GM19452 (cell line): ENCODE results near the gene PSMA5.
"Not testable (repeated sequence)": the region's sequence is repeated elsewhere in the genome, so short reads cannot be mapped to it uniquely, and the experiment has no call there.

Experiments used
- ATAC-seq: cut with Tn5 transposase; IDR thresholded peaks from one replicate; pipeline ENCODE4 v1.9.1; 2021; ENCODE audit not compliant: unreplicated experiment

The PSMA5 gene

DNA sequence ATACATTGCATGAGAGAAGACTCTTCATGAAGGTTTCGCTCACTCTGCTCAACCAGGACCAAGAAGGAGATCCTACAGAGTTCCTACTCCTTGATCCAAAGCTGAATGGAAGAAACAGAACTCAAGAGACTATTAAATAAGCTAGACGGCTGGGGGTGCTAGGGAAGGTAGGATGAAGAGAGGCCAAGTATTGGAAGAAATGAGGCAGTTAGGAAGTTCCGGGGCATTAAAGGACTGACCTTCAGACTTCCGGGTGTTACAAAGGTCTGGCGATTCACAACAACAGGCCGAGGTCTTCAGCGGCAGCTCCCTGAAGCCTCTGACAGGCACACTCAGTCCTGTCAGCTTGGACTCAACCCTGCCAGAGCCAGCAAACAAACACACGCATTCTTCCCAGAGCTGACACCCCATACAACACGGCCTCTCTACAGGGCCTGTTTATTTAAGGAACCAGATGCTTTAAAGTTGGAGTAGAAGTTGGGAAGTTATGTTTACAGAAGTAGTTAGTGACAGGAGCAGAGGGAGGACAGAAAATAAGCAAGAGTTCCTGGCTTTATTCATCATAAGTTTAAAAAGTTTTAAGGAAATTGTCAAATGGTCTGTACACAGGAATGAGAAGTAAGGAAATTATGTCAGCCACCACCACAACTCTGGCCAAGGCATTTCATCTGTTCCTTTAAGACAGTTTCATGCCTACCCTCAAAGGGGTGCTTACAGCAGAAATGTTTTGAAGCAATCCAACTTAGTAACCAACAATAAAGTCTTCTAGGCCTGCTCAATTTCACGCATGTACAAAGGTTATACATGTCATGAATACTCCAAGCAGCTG lies 33.2 kb downstream of the PSMA5 start:
- no peak for ATAC-seq

DNA sequence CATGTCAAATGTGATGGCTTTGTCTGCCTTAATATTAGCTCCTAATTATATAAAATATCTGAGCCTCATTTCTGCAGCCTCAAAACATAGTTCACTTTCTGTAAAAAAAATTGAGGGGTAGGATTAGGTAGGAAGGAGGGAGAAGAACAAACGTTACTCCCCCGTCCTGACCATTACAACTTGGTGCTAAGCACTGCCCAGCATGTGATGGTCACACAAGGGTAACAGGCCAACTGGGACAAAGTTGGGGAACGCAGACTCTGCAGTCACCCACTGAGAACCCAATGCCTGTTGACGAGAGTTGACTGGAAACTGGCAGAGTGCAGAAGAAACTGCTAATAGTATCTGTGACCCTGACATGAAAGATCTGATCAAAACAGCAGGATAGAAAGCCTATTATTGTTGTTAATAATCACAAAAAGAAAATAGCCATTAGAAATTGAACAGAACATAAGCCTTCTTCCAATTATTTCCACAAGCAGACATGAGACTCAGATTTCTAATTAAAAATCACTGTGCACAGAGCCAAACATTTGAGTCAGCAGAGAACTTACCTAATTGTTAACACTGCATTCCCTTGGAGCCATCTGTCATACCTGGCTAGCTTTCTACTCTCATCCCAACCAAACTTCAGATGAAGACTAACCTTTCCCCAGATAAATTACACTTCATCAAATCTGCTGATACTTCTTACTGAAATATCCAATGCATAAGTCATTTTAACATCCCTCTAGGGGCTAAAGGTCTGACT lies 34.0 kb downstream of the PSMA5 start:
- ATAC-seq: peak; percentile 19

DNA sequence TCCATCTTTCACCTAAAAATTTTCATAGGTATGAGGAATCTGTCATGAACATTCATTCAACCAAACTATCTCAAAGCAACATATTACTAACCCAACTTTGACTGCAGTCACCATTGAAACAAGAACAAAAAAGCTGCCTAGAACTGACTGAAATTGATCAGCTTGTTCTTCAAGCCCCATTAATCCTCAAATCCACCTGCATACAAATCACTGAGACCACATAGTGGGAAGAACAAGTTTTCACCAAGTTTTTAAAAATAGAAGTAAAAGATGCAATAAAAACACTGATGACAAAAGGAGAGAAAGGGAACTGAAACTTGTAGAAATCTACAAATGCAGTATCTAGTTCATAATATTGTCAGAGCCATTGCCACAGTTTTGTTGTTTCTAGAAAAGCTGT lies 34.6 kb downstream of the PSMA5 start:
- ATAC-seq: peak; percentile 72

DNA sequence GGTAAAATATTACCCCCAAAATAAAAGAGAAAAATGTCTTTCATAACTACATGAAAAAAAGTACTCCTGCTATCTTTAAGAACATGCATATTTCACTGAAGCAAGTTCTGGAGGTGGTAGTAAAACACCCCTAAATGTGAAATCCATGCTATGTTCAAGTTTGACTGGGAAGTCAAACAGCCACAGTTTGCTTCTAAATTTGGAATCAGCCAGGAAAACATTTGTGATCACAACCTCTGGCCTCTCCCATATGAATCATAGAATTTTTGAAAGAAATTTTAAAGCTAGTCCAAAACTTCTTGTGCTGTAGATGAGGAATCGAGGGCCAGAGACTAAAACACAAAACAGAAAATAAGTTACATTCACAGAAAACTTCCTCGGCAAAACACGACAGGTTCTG lies 35.1 kb downstream of the PSMA5 start:
- no peak for ATAC-seq

DNA sequence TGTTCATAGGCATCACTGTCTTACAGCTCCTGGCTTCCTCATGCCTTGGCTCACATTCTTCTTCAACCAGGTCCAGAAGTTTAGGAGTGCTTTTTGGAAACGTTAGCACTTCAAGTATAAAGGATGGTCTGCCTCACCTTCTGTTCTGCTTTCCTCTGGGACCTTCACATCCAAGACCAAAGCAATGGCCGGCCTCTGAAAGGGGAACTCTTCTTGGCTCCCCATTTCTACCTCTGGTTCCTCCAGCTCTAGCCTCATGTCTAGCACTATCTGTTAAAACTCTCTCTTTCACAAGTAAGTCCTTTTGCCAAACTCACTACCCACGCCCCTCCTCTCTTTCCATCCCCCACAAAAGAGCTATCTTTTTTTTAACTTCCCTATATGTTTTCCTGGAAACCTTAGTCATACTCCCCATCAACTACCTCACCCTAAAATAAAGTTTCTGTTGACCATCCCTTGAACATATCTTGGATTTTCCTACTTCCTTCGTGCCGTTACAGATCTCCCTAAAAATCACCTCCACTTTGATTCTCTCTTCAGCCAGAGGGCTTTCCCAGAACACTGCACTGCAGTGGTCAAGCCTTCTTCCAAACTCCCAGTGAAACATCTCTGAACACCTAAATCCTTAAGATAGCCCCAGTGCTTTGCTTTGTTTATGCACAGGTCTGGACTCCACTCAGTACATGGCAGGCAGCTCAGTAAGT lies 36.5 kb downstream of the PSMA5 start:
- no peak for ATAC-seq

DNA sequence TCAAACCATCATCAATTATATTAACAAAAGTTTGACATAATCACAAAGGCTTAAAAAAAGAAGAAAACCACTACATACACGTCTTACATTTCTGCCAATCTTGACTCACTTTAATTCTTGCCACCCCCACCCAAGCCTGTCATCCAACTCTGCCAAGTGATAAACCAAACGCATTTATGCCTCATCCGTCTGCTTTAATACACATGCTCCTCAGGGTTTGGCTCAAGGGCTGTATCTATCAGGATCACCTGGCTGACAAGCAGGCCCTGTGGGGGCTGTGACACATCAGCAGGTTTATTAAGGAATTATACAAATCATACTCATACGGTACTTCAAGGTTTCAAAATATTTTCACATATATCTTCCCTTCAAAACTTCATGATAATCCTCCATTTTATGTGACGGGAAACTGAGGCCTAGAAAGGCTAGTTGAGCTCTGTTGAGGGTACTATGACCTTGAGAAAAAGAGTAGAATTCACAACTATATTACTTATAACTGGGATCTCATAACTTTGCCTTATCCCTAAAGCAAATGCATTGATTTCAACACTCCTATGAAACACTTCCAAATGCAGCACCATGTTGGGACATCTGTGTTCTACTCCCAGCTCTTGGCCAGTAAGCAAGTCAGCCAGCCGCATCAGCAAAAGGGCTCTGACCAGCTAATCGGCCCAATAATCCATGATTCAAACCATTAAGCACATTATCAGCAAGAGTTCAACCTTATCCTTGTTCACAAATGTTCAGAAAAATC lies 37.2 kb downstream of the PSMA5 start:
- ATAC-seq: no peak

DNA sequence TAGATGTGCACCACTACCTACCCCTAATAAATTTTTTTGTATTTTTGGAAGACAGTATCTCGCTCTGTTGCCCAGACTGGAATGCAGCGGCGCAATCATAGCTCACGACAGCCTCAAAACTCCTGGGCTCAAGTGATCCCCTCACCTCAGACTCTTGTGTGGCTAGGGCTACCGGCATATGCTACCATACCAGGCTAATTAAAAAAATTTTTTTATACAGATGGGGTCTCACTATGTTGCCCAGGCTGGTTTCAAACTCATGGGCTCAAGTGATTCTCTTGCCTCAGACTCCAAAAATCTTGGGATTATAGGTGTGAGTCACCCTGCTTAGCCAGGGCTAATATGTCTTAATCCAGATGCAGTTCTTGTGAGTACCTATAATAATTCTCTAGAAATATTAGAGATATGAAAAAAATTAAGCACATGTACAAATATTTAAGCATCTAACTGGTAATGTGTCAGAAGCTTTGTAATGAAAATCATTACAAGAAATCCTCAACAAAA lies 38.0 kb downstream of the PSMA5 start:
- no peak for ATAC-seq

DNA sequence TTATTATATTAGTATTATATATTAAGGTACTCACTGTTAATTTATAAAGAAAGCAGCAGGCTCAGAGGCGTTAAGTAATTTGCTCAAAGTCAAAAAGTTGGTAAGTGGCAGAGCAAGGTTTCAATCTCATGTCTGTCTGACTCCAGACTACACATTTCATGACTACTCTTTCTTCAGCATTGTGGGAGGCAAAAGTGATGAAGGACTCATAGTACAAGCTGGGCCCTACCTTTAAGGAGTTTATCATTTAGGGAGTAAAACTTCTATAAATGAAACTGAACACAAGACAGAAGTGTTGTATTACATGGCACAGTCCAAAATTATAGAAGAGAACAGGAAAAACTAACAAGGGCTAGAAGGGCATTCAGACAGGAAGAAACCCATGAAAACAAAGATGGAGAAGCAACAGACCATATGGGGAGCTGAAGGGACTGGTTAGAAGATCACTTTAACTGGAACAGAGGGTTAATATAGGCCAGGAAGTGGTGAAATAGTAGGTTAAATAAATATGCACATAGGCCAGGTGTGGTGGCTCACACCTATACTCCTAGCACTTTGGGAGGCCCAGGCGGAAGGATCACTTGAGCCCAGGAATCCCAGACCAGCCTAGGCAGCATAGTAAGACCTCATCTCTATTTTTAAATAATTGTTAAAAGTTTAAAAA lies 40.1 kb downstream of the PSMA5 start:
- ATAC-seq: no peak

DNA sequence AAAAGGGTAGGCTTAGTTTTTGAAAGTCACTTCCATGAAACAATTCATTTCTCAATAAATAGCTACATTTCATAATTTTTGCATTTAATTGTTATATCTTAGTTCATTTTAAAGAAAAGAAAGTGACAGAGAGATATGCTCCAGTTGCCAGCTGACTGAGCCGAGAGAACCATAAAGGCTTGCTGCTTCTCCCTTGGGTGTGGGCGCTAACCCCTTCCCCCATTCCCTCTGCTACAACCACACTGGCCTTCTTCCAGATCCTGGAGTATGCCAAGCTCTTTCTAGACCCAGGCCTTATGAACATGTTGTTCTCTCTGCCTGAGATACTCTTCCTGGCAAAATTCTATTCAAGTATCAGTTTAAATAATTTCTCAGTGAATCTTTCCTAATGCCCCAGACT lies 40.8 kb downstream of the PSMA5 start:
- no peak for ATAC-seq

DNA sequence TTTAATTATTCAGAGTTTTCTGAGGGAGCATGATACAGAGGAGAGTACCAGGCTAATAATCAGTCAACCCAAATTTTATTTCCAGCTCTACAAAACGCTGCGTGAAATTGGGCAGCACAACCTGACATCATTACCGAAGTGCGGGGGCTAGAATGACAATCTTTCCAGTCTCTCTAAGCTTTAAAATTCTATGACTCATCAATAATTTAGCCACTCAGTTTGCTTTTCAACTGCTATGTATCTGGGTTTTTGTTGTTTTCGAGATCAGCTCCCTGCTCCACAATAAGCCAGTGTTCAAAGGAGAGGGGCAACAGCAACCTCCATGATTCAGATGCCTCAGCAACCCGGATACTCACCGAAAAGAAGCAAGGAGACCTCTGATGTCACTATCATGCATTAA lies 42.4 kb downstream of the PSMA5 start:
- ATAC-seq: no peak

DNA sequence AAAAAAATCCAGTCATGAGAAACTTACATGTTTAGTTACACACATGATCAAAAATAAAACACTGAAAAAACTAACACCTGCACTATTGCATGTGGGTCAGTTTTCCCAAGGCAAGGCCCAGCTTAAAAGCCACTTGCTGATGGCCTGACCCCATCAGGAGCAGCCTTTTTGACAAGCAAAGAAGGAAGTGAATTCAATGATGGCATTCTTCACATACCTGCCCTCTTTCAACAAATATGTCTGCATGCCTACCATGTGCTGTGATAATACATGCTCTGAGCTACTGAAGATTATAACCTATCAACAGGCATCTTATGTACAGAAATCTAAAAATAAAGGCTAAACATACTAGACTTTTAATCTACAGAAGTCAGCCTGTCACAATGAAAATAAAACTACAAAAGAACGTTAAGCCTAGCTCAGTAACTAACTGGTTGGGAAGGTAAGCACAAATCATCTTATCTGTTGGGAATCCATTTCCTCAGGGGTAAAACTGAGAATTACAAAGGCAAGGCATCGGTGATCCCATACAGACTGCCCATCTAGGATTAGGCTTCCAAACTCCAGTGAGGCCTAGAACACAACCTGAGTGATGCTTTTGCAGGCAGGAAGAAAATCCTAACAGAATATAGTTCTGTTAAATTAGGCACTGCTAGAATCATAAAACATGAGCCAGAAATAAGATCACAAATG lies 43.0 kb downstream of the PSMA5 start:
- ATAC-seq: no peak

DNA sequence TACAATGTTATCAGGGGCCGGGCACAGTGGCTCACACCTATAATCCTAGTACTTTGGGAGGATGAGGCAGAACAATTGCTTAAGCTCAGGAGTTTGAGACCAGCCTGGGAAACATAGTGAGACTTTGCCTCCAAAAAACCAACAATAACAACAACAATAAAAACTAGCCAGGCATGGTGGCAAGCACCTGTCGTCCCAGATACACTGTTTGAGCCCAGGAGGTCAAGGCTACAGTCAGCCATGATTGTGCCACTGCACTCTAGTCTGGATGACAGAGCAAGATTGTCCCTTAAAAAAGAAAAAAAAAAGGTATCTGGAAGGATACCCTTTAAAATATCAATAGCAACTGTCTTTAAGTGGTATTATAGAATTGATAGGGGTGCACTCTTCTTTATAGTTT lies 44.7 kb downstream of the PSMA5 start:
- ATAC-seq: no peak

DNA sequence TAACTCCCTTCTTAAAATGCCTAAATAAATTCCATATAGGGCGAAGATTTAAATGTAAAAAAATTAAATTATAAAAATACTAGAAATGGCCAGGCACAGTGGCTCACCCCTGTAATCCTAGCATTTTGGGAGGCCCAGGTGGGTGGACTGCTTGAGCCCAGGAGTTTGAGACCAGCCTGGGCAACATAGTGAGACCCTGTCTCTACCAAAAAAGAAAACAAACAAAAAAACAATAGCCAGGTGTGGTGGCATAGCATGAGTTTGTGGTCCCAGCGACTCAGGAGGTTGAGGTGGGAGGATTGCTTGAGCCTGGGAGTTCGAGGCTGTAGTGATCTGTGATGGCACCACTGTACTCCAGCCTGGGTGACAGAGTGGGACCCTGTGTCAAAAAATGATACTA lies 46.3 kb downstream of the PSMA5 start:
- ATAC-seq: no peak

DNA sequence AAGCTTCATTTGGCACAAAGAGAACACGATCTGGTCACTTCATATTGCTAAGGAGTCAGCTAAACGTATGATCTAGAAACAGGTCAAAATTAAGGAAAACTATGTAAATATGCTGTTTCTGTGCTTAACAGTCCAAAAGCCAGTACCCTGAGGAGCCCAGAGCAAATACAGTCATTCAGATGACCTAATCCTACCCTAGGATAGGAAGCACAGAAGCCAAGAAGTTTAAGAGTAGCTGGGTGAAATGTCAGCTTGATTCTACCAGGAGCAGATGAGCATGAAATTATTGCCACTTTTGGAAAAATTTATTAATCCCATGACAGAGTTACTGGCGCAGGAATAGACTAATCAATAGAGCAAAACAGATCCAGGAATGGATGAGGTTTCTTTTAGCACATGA lies 46.8 kb downstream of the PSMA5 start:
- ATAC-seq: no peak

DNA sequence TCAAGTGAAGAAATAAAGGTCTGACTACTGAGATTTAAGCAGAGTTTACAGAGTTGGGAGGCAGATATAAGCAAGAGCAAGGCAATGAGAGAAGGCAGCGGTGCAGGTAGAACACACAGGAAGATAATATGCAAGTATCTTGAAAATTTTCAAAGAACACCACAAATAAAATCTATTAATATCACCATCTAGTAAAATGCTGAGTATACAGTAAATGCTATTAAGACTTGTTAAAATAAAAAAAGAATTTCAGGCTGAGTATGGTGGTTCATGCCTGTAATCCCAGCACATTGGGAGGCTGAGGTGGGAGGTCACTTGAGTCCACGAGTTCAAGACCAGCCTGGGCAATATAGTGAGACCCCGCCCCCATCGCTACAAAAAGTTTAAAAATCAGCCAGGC lies 48.5 kb downstream of the PSMA5 start:
- ATAC-seq: no peak

DNA sequence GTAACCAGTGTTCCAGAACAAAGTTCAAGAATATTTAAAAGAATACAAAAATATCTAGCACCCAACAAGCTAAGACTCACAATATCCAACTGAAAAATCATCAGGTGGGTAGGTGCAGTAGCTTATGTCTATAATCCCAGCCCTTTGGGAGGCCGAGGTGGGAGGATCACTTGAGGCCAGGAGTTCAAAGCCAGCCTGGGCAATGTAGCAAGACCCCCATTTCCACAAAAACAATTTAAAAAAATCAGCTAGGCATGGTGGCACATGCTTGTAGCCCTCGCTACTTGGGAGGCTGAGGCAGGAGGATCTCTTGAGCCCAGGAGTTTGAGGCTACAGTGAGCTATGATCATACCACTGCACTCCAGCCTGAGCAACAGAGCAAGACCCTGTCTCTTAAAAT lies 52.6 kb downstream of the PSMA5 start:
- not testable (repeated sequence) for ATAC-seq

DNA sequence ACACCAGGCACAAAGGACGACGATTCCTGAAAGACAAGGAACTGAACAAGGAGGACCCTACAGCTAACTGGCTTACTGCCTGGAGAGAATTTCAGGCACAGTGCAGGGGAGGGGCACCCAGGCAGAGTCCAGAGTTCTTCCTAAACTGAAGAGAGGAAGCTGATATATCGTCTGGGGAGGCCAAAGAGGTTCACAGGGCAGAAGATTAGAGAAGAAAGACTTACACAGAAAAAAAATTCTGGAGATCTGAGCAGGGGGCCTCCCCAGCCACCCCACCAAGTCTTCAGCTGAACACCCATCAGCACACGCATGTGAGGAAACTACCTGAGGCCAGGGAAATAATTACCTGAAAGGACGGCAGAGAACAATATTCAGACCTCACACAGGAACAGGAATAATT lies 53.1 kb downstream of the PSMA5 start:
- ATAC-seq: no peak

DNA sequence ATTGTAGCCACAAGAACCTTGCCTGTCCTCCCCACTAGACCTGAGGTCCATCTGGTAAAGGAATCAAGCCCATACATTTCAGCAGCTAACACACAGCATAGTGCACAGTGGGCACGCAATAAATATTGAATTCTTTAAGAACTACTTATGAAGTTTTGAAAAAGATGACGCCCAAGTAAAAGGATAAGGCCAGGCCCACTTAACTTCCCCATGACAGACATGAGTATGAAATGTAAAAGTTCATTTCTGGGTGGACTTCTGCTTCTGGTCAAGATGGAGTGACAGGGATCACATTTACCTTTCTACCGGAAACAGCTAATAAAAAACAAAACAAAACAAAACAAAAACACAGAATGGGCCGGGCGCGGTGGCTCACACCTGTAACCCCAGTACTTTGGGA lies 54.0 kb downstream of the PSMA5 start:
- no peak for ATAC-seq

DNA sequence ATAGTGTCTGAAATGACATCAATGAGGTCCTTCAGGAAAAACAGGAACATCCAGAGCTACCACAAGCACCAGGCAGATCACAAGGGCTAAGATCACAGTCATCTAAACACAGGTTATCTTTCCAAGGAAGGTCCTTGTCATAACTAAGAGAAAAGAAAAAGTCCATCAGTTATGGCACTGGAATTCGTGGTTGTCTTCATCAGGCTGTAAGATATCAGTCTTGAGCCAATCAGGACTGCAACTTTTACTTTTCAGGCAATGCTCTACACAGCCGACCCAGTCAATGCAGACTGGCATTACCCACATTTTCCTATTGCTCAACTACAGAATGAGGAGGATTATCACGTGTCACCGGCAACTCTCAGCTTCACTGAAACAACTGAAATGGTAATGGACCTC lies 54.9 kb downstream of the PSMA5 start:
- no peak for ATAC-seq
